Prostate gland (tissue), 2 donors: ENCODE results near the gene NR2C1.
"Not testable (repeated sequence)": the region's sequence is repeated elsewhere in the genome, so short reads cannot be mapped to it uniquely, and the experiment has no call there.

Experiments
- POLR2A ChIP-seq: fragments of 450-650 bp; IDR thresholded peaks from one replicate; pipeline ENCODE4 v1.6.1; 2016; ENCODE audit warnings: antibody characterized with exemption, mild to moderate bottlenecking
- POLR2AphosphoS5 ChIP-seq: sonication (generic); formaldehyde crosslinking; IDR thresholded peaks from one replicate; pipeline ENCODE4 v1.6.1; 2017; ENCODE audit warnings: antibody characterized with exemption
- TF ChIP-seq, protein P1 (sequence below), 4 experiments: fragments of 200-600 bp in 2 of 4; fragments of 450-650 bp in 2 of 4; sonication (generic) in 2 of 4; IDR thresholded peaks; 1 replicate in 3 of 4; 2 replicates in 1 of 4; pipeline ENCODE4 v1.5.1; 2016 to 2019; ENCODE audit warnings: antibody characterized with exemption in 4 of 4, mild to moderate bottlenecking in 2 of 4, moderate library complexity in 2 of 4

DNA sequence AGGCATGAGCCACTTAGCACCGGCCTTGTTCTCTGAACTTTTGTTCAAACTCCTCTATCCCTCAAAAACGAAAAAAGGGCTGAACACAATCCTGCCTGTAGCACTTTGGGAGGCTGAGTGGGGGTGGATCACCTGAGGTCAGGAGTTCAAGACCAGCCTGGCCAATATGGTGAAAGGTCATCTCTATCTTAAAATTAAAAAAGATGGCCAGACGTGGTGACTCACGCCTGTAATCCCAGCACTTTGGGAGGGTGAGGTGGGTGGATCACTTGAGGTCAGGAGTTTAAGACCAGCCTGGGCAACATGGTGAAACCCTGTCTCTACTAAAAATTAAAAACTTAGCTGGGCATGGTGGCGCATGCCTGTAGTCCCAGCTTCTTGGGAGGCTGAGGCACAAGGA, 28.5 kb upstream of the NR2C1 start:
- TF ChIP-seq, protein P1, sequence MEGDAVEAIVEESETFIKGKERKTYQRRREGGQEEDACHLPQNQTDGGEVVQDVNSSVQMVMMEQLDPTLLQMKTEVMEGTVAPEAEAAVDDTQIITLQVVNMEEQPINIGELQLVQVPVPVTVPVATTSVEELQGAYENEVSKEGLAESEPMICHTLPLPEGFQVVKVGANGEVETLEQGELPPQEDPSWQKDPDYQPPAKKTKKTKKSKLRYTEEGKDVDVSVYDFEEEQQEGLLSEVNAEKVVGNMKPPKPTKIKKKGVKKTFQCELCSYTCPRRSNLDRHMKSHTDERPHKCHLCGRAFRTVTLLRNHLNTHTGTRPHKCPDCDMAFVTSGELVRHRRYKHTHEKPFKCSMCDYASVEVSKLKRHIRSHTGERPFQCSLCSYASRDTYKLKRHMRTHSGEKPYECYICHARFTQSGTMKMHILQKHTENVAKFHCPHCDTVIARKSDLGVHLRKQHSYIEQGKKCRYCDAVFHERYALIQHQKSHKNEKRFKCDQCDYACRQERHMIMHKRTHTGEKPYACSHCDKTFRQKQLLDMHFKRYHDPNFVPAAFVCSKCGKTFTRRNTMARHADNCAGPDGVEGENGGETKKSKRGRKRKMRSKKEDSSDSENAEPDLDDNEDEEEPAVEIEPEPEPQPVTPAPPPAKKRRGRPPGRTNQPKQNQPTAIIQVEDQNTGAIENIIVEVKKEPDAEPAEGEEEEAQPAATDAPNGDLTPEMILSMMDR (IDR thresholded peaks at IDR 0.05): not testable (repeated sequence)
- not testable (repeated sequence) for TF ChIP-seq POLR2AphosphoS5, POLR2A
